Upper lobe of right lung (tissue), 1 donor: Measurements from ENCODE around the gene DGKI. TPM values are rescaled to one million over a fixed set of nuclear protein-coding genes. Genes with fewer than 3 reads are reported as not detected.

Source experiments
- ATAC-seq: fragments of 200-7000 bp; cut with Tn5 transposase; one replicate; pipeline ENCODE4 v1.9.1; 2020; ENCODE audit warnings: mild to moderate bottlenecking, moderate library complexity
- DNase-seq: peaks from one replicate; pipeline ENCODE4 v3.0.0-alpha.2; 2020
- H3K27ac ChIP-seq: fragments of 200-600 bp; one replicate; pipeline ENCODE4 v1.8.0; 2022
- H3K27me3 ChIP-seq: fragments of 200-600 bp; one replicate; pipeline ENCODE4 v1.8.0; 2022; ENCODE audit warnings: mild to moderate bottlenecking
- H3K36me3 ChIP-seq: fragments of 200-600 bp; one replicate; pipeline ENCODE4 v1.8.0; 2022
- H3K4me1 ChIP-seq: fragments of 200-600 bp; one replicate; pipeline ENCODE4 v1.8.0; 2022
- H3K4me3 ChIP-seq: fragments of 200-600 bp; one replicate; pipeline ENCODE4 v1.8.0; 2022; ENCODE audit warnings: mild to moderate bottlenecking
- H3K9me3 ChIP-seq: fragments of 200-600 bp; one replicate; pipeline ENCODE4 v1.8.0; 2022
- intact Hi-C: fragments of 100-400 bp; cut with DNase I; formaldehyde crosslinking; loops from one replicate; pipeline ENCODE4 v1.11.0; 2022
- total RNA-seq: library from RNA; stranded (reverse); fragmentation: NEBNext Ultra II Directional; extraction: Animal tissue kit (Norgen Biotek cat#: 25700); gene quantifications from one replicate; pipeline ENCODE4 v1.2.1, GENCODE V29; 2021
- TF ChIP-seq, protein P1 (sequence below): fragments of 200-600 bp; IDR thresholded peaks from one replicate; pipeline ENCODE4 v1.8.0; 2022; ENCODE audit warnings: antibody characterized with exemption
- donor health status: DM: no; HTN: yes; CAD: no; lungs with severe emphysema.

Gene DGKI
- total RNA-seq, 1 donor from 2014 or later, result 0.67 TPM

GRCh38 chr7:137601642-137602041 lies 245.1 kb downstream of the DGKI start:
- no peak for ATAC-seq
- no peak overlapping the region for H3K4me3 ChIP-seq
- no peak overlapping the region for H3K27ac ChIP-seq
- no peaks in the 10 kb centered on the region for H3K36me3 ChIP-seq
- no peak for DNase-seq
- no peaks in the 10 kb centered on the region for H3K27me3 ChIP-seq
- intact Hi-C loops, result no loop called here
- H3K9me3 ChIP-seq, result no peaks in the 10 kb centered on the region
- TF ChIP-seq, protein P1, sequence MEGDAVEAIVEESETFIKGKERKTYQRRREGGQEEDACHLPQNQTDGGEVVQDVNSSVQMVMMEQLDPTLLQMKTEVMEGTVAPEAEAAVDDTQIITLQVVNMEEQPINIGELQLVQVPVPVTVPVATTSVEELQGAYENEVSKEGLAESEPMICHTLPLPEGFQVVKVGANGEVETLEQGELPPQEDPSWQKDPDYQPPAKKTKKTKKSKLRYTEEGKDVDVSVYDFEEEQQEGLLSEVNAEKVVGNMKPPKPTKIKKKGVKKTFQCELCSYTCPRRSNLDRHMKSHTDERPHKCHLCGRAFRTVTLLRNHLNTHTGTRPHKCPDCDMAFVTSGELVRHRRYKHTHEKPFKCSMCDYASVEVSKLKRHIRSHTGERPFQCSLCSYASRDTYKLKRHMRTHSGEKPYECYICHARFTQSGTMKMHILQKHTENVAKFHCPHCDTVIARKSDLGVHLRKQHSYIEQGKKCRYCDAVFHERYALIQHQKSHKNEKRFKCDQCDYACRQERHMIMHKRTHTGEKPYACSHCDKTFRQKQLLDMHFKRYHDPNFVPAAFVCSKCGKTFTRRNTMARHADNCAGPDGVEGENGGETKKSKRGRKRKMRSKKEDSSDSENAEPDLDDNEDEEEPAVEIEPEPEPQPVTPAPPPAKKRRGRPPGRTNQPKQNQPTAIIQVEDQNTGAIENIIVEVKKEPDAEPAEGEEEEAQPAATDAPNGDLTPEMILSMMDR, result no peak
- H3K4me1 ChIP-seq, result no peaks in the 10 kb centered on the region

GRCh38 chr7:137597856-137598255 lies 248.9 kb downstream of the DGKI start:
- DNase-seq (no peak), ATAC-seq (no peak)
- intact Hi-C loops, result no loop called here
- Histone ChIP-seq H3K9me3 (no peaks in the 10 kb centered on the region), H3K27me3 (no peaks in the 10 kb centered on the region), H3K4me1 (no peaks in the 10 kb centered on the region), H3K4me3 (no peak overlapping the region), H3K36me3 (no peaks in the 10 kb centered on the region), H3K27ac (no peak overlapping the region)
- TF ChIP-seq, protein P1, result no peak

DNA sequence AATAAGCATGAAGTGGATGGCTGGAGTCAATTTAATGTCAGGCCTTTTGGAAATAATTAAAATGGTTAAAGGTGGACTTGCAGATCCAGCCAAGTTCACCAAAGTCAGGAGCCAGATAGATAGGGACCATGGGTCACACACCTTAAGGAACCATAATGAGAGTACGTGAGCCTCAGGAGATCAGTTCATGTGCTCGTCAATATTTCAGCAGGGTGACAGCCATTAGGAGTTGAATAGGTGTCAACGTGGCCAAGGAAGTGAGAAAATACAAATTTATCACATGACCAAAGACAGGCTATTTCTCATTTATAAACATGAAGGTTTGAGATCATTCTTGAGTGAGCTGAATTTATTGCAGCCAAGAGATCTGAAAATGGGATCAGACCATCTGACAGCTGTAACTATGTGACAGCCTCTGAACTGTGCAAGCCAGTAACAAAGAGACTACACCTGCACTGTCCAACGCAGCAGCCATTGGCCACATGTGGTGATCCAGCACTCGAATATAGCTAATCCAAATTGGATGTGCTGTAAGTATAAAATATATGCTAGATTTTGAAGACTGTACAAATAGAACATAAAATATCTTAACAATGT lies 253.6 kb downstream of the DGKI start:
- DNase-seq, result no peak
- intact Hi-C loops, result no loop called here

DNA sequence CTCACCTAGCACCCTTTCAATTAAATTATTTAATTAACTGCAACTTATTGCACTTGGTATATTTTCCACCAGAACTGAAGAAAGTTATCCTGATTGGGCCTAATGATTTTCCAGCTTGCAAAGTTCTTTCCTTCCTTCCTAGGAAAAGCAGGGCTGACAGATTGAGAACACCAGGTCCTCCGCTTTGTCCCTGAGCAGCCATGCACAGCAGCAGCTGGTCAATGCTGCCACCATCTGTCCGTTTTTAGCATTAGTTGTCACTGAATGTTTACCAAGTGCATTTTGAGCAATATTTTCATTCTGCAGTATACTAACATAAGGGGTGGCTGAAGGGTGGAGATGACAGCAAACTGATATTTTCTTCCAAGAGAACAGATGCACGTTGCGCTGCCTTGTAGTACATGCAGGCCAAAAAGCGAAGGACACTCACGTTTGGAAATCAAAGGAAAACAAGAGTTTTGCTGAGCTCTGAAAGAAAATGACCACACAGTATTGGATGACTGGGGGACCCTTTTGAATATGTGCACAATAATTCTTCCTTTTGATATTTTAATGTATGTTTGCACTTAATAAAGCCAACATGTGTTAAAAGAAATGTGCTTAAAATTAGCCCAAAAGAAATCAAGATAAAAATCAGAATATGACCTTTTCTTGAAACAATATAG lies 254.4 kb downstream of the DGKI start:
- no peaks in the 10 kb centered on the region for H3K27me3 ChIP-seq
- DNase-seq (no peak), ATAC-seq (peak; percentile 83)
- no peaks in the 10 kb centered on the region for H3K9me3 ChIP-seq
- H3K36me3 ChIP-seq, result no peaks in the 10 kb centered on the region
- intact Hi-C loops, result no loop called here
- H3K27ac ChIP-seq, result no peak overlapping the region
- no peak overlapping the region for H3K4me3 ChIP-seq
- TF ChIP-seq, protein P1, result peak; percentile 67
- H3K4me1 ChIP-seq, result no peaks in the 10 kb centered on the region

More for the DNA sequence above, 253.6 kb downstream of the DGKI start:
- Histone ChIP-seq H3K9me3 (no peaks in the 10 kb centered on the region), H3K4me3 (no peak overlapping the region), H3K36me3 (no peaks in the 10 kb centered on the region), H3K27me3 (no peaks in the 10 kb centered on the region), H3K27ac (no peak overlapping the region), H3K4me1 (no peaks in the 10 kb centered on the region)
- ATAC-seq, result no peak
- TF ChIP-seq, protein P1, result no peak

DNA sequence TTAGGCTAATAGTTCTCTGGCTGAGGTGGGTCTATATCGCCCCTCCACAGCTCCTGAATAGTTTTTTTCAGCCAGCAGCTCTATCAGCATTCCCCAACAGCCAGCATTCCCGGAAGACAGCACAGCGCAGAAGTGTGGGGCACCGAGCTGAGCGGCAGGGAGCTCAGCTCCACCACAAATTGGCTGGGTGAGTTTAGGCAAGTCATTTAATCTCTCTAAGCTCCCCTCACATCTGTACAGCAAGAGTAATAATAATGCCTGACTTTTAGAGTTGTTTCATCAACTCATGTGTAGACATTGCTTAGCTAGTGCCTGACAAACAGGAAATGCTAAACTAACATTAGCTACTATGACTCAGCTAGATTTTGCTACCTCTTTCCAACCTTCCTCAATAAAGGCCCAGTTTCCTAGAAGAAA lies 255.3 kb downstream of the DGKI start:
- intact Hi-C loops, result no loop called here
- H3K9me3 ChIP-seq, result no peaks in the 10 kb centered on the region
- H3K27ac ChIP-seq, result no peak overlapping the region
- no peaks in the 10 kb centered on the region for H3K36me3 ChIP-seq
- TF ChIP-seq, protein P1, result no peak
- H3K4me3 ChIP-seq, result no peak overlapping the region
- ATAC-seq (peak; percentile 45), DNase-seq (no peak)
- no peaks in the 10 kb centered on the region for H3K4me1 ChIP-seq
- no peaks in the 10 kb centered on the region for H3K27me3 ChIP-seq
